Osteoblast (primary cell): ENCODE results near the gene ADGRG7. TPM values are rescaled to one million over a fixed set of nuclear protein-coding genes. Genes with fewer than 3 reads are reported as not detected.

Experiments
- DNase-seq: peaks from one replicate; pipeline ENCODE4 v3.0.0; 2011; ENCODE audit warnings: low spot score, mixed read lengths; ENCODE audit not compliant: insufficient read length; ENCODE audit errors: missing footprints
- H2AFZ ChIP-seq: 2 replicates; pipeline ENCODE4 v1.6.0; 2011; ENCODE audit warnings: mild to moderate bottlenecking, low read length
- H3K27ac ChIP-seq: 2 replicates; pipeline ENCODE4 v1.5.1; 2011; ENCODE audit warnings: mild to moderate bottlenecking, low read depth, low read length, moderate library complexity
- H3K27me3 ChIP-seq: 2 replicates; pipeline ENCODE4 v1.6.0; 2012; ENCODE audit warnings: mild to moderate bottlenecking, control low read depth, inconsistent platforms, low read length, moderate library complexity; ENCODE audit not compliant: insufficient read depth
- H3K36me3 ChIP-seq: 2 replicates; pipeline ENCODE4 v1.5.1; 2011; ENCODE audit warnings: mild to moderate bottlenecking, low read length, control low read depth, moderate library complexity; ENCODE audit not compliant: insufficient read depth
- H3K4me1 ChIP-seq: 2 replicates; pipeline ENCODE4 v1.5.1; 2011; ENCODE audit warnings: mild to moderate bottlenecking, low read length, control low read depth, moderate library complexity; ENCODE audit not compliant: insufficient read depth
- H3K4me2 ChIP-seq: 2 replicates; pipeline ENCODE4 v1.6.0; 2011; ENCODE audit warnings: mild to moderate bottlenecking, low read length; ENCODE audit not compliant: insufficient read depth
- H3K4me3 ChIP-seq: fragments of 200-600 bp; sonication (generic); 3 replicates; pipeline ENCODE4 v1.5.1; 2012; ENCODE audit warnings: mild to moderate bottlenecking, low read length, inconsistent platforms; ENCODE audit not compliant: insufficient read depth
- H3K79me2 ChIP-seq: 2 replicates; pipeline ENCODE4 v1.6.0; 2012; ENCODE audit warnings: mild to moderate bottlenecking, low read length, control low read depth, inconsistent platforms; ENCODE audit not compliant: insufficient read depth
- H3K9me3 ChIP-seq: 2 replicates; pipeline ENCODE4 v1.5.1; 2011; ENCODE audit warnings: low read depth, low read length, control low read depth
- H4K20me1 ChIP-seq: 2 replicates; pipeline ENCODE4 v1.6.0; 2012; ENCODE audit warnings: mild to moderate bottlenecking, low read length, control low read depth; ENCODE audit not compliant: insufficient read depth
- CTCF ChIP-seq: IDR thresholded peaks from 2 replicates; pipeline ENCODE4 v1.5.1; 2011; ENCODE audit warnings: mild to moderate bottlenecking, low read depth, low read length, moderate library complexity; ENCODE audit errors: extremely low read depth
- total RNA-seq: library from RNA; depleted of rRNA; stranded (reverse); fragments of >200 nt; gene quantifications from 2 replicates; pipeline ENCODE4 v1.2.3, GENCODE V29; 2012

The ADGRG7 gene
- total RNA-seq, 1 donor: not detected

- DNase-seq: no peak
- Histone ChIP-seq H3K4me2 (no peak overlapping the region), H3K27ac (no peak overlapping the region), H3K9me3 (no peaks in the 10 kb centered on the region), H3K79me2 (no peaks in the 10 kb centered on the region), H3K4me1 (no peaks in the 10 kb centered on the region), H3K27me3 (no peaks in the 10 kb centered on the region), H2AFZ (no peak overlapping the region), H3K4me3 (no peak overlapping the region), H4K20me1 (no peaks in the 10 kb centered on the region), H3K36me3 (no peaks in the 10 kb centered on the region)
- TF ChIP-seq CTCF: no peak
Measured at GRCh38 chr3:100574536-100574935, 34.9 kb upstream of the ADGRG7 start.

- Histone ChIP-seq H3K9me3 (no peaks in the 10 kb centered on the region), H3K4me2 (no peak overlapping the region), H3K4me3 (no peak overlapping the region), H2AFZ (no peak overlapping the region), H4K20me1 (no peaks in the 10 kb centered on the region), H3K27ac (no peak overlapping the region), H3K4me1 (no peaks in the 10 kb centered on the region), H3K36me3 (no peaks in the 10 kb centered on the region), H3K27me3 (no peaks in the 10 kb centered on the region), H3K79me2 (no peaks in the 10 kb centered on the region)
- no peak for DNase-seq
- no peak for TF ChIP-seq CTCF
Measured at GRCh38 chr3:100575704-100576103, 33.7 kb upstream of the ADGRG7 start.

- Histone ChIP-seq H3K4me2 (no peak overlapping the region), H3K36me3 (no peaks in the 10 kb centered on the region), H3K4me3 (no peak overlapping the region), H3K27me3 (no peaks in the 10 kb centered on the region), H4K20me1 (no peaks in the 10 kb centered on the region), H3K9me3 (no peaks in the 10 kb centered on the region), H3K4me1 (peaks cover 13% of the 10 kb centered on the region), H3K79me2 (no peaks in the 10 kb centered on the region), H3K27ac (no peak overlapping the region), H2AFZ (no peak overlapping the region)
- no peak for TF ChIP-seq CTCF
- no peak for DNase-seq
Measured at GRCh38 chr3:100577382-100578008, 31.9 kb upstream of the ADGRG7 start.

- H3K27ac ChIP-seq: no peak overlapping the region
- no peaks in the 10 kb centered on the region for H3K27me3 ChIP-seq
- no peak for DNase-seq
- H3K4me3 ChIP-seq: no peak overlapping the region
- H3K79me2 ChIP-seq: no peaks in the 10 kb centered on the region
- H3K4me2 ChIP-seq: no peak overlapping the region
- TF ChIP-seq CTCF: no peak
- peaks cover 14% of the 10 kb centered on the region for H3K4me1 ChIP-seq
- H3K36me3 ChIP-seq: no peaks in the 10 kb centered on the region
- H3K9me3 ChIP-seq: no peaks in the 10 kb centered on the region
- H4K20me1 ChIP-seq: no peaks in the 10 kb centered on the region
- no peak overlapping the region for H2AFZ ChIP-seq
Measured at GRCh38 chr3:100578646-100579045, 30.8 kb upstream of the ADGRG7 start.
